Panc1 (cell line): ENCODE measurements around the gene VAMP3.

Source experiments
- SIN3A ChIP-seq: IDR thresholded peaks from 2 replicates; pipeline ENCODE4 v1.6.1; 2012; ENCODE audit warnings: low read depth, mild to moderate bottlenecking, low read length, moderate library complexity, borderline replicate concordance; ENCODE audit not compliant: insufficient read depth
- TF ChIP-seq, protein P1 (sequence below): fragments of 450-650 bp; IDR thresholded peaks from 2 replicates; pipeline ENCODE4 v1.5.1; 2017; ENCODE audit warnings: mild to moderate bottlenecking

DNA sequence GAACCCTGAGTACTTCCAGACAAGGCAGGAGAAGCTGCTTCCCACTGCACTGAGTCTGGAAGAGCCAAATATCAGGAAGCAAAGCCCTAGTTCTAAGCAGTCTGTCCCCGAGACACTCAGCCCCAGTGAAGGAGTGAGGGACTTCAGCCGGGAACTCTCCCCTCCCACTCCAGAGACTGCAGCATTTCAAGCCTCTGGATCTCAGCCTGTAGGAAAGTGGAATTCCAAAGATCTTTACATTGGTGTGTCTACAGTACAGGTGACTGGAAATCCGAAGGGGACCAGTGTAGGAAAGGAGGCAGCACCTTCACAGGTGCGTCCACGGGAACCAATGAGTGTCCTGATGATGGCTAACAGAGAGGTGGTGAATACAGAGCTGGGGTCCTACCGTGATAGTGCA, 33.1 kb upstream of the VAMP3 start:
- TF ChIP-seq, protein P1, sequence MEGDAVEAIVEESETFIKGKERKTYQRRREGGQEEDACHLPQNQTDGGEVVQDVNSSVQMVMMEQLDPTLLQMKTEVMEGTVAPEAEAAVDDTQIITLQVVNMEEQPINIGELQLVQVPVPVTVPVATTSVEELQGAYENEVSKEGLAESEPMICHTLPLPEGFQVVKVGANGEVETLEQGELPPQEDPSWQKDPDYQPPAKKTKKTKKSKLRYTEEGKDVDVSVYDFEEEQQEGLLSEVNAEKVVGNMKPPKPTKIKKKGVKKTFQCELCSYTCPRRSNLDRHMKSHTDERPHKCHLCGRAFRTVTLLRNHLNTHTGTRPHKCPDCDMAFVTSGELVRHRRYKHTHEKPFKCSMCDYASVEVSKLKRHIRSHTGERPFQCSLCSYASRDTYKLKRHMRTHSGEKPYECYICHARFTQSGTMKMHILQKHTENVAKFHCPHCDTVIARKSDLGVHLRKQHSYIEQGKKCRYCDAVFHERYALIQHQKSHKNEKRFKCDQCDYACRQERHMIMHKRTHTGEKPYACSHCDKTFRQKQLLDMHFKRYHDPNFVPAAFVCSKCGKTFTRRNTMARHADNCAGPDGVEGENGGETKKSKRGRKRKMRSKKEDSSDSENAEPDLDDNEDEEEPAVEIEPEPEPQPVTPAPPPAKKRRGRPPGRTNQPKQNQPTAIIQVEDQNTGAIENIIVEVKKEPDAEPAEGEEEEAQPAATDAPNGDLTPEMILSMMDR = no peak
- no peak for TF ChIP-seq SIN3A
